ENCODE data around the gene ACAP1.

The ACAP1 gene

GRCh38 chr17:7336240-7337175, at the start of gene ACAP1:
Gene ACAP1 (plus strand): TSS chr17:7336529. CDS start chr17:7336735, 206 bp downstream.
- peak; percentile 83 to 84 for DNase-seq

- DNase-seq = no peak
These were observed 46.9 kb upstream of the ACAP1 start for GRCh38 chr17:7289256-7290032.

- no peak for DNase-seq
These were observed 46.2 kb upstream of the ACAP1 start for GRCh38 chr17:7290166-7290565.

GRCh38 chr17:7290685-7291084, 45.6 kb upstream of the ACAP1 start:
- DNase-seq = no peak

- no peak for DNase-seq
These were observed 44.1 kb upstream of the ACAP1 start for GRCh38 chr17:7292194-7292593.

- DNase-seq = no peak
These were observed 43.6 kb upstream of the ACAP1 start for GRCh38 chr17:7292729-7293128.

- DNase-seq = no peak
These were observed 43.2 kb upstream of the ACAP1 start for GRCh38 chr17:7293159-7293558.

- no peak for DNase-seq
These were observed 42.3 kb upstream of the ACAP1 start for GRCh38 chr17:7293816-7294613.

- peak; percentile 65 to 75 for DNase-seq
These were observed 41.6 kb upstream of the ACAP1 start, which contains the start of gene YBX2 for GRCh38 chr17:7294614-7295153. Gene YBX2 (minus strand): TSS chr17:7294639. CDS start chr17:7294500, 139 bp downstream.

GRCh38 chr17:7295230-7296180, 40.8 kb upstream of the ACAP1 start:
- DNase-seq = no peak

- DNase-seq = peak; percentile 57 to 67
These were observed 40.0 kb upstream of the ACAP1 start for GRCh38 chr17:7296189-7296861.

GRCh38 chr17:7304179-7304578, 32.1 kb upstream of the ACAP1 start:
- DNase-seq = no peak

- peak; percentile 100 for DNase-seq
These were observed 29.2 kb upstream of the ACAP1 start, which contains the start of gene EIF5A for GRCh38 chr17:7306911-7307685. Gene EIF5A (plus strand): TSS chr17:7307628. CDS start chr17:7309636, 2,008 bp downstream.

GRCh38 chr17:7307686-7308624, 28.4 kb upstream of the ACAP1 start:
- peak; percentile 44 to 53 for DNase-seq

- DNase-seq = peak; percentile 88 to 91
These were observed 27.5 kb upstream of the ACAP1 start for GRCh38 chr17:7308625-7309433.

GRCh38 chr17:7309628-7310027, 26.7 kb upstream of the ACAP1 start:
- no peak for DNase-seq

- no peak for DNase-seq
These were observed 25.1 kb upstream of the ACAP1 start for GRCh38 chr17:7311110-7311705.

All from activated CD4-positive, alpha-beta T cell treated with anti-CD3 and anti-CD28 coated beads for 4 hours (primary cell).